K562 (cell line): ENCODE results near the gene TARBP1. TPM values are rescaled to one million over a fixed set of nuclear protein-coding genes. Genes with fewer than 3 reads are reported as not detected.

Experiments
- CCAR2 ChIP-seq: fragments of 200-400 bp; formaldehyde crosslinking; IDR thresholded peaks from 2 replicates; pipeline ENCODE4 v1.6.1; 2017; ENCODE audit warnings: mild to moderate bottlenecking, low read depth, low read length
- DNMT1 ChIP-seq: fragments of 450-650 bp; IDR thresholded peaks from 2 replicates; pipeline ENCODE4 v1.6.1; 2016; ENCODE audit warnings: antibody characterized with exemption, mild to moderate bottlenecking
- GATAD2B ChIP-seq: fragments of 450-650 bp; IDR thresholded peaks from 2 replicates; pipeline ENCODE4 v1.6.1; 2017; ENCODE audit warnings: mild to moderate bottlenecking, borderline replicate concordance
- GTF2A2 ChIP-seq: IDR thresholded peaks from 2 replicates; pipeline ENCODE4 v1.6.1; 2016; ENCODE audit warnings: mild to moderate bottlenecking, missing genetic modification characterization, missing compliant biosample characterization
- GTF2B ChIP-seq: IDR thresholded peaks from 2 replicates; pipeline ENCODE4 v1.6.1; 2011; ENCODE audit not compliant: insufficient read length; ENCODE audit errors: extremely low read depth
- HIVEP1 ChIP-seq: fragments of 250-450 bp; sonication (Bioruptor Pico); IDR thresholded peaks from 2 replicates; pipeline ENCODE4 v1.4.0; 2020; ENCODE audit warnings: mild to moderate bottlenecking
- KAT7 ChIP-seq: sonication (generic); formaldehyde crosslinking; IDR thresholded peaks from 2 replicates; pipeline ENCODE4 v1.8.0; 2022; ENCODE audit warnings: missing genetic modification reagents, mild to moderate bottlenecking, borderline replicate concordance
- OTX1 ChIP-seq: fragments of 450-650 bp; formaldehyde crosslinking; IDR thresholded peaks from 2 replicates; pipeline ENCODE4 v1.4.0; 2022; ENCODE audit warnings: mild to moderate bottlenecking
- PML ChIP-seq: IDR thresholded peaks from 2 replicates; pipeline ENCODE4 v1.6.1; 2012; ENCODE audit warnings: low read length, inconsistent platforms
- POU5F1 ChIP-seq: fragments of 150-350 bp; IDR thresholded peaks from 2 replicates; pipeline ENCODE4 v1.6.1; 2014; ENCODE audit warnings: borderline replicate concordance, low read length, low read depth, mild to moderate bottlenecking; ENCODE audit not compliant: partially characterized antibody
- SIN3B ChIP-seq: fragments of 450-650 bp; IDR thresholded peaks from 2 replicates; pipeline ENCODE4 v1.6.1; 2017; ENCODE audit warnings: low read depth, mild to moderate bottlenecking, moderate library complexity
- SMAD1 ChIP-seq: fragments of 150-350 bp; IDR thresholded peaks from 2 replicates; pipeline ENCODE4 v1.6.1; 2014; ENCODE audit warnings: low read length, low read depth; ENCODE audit not compliant: partially characterized antibody
- TCF3 ChIP-seq: sonication (generic); formaldehyde crosslinking; IDR thresholded peaks from 2 replicates; pipeline ENCODE4 v1.4.0; 2020; ENCODE audit warnings: mild to moderate bottlenecking, missing genetic modification reagents
- YBX1 ChIP-seq: fragments of 450-650 bp; IDR thresholded peaks from 2 replicates; pipeline ENCODE4 v1.7.1; 2016; ENCODE audit warnings: mild to moderate bottlenecking
- ZC3H11A ChIP-seq: IDR thresholded peaks from 2 replicates; pipeline ENCODE4 v1.6.1; 2012; ENCODE audit warnings: low read depth, low read length, improper control_type of control experiment
- ZFX ChIP-seq: sonication (generic); formaldehyde crosslinking; IDR thresholded peaks from 2 replicates; pipeline ENCODE4 v1.8.0; 2022; ENCODE audit warnings: mild to moderate bottlenecking, missing genetic modification reagents, moderate library complexity
- ZNF561 ChIP-seq: fragments of 450-650 bp; formaldehyde crosslinking; conservative IDR thresholded peaks from 2 replicates; pipeline ENCODE4 v1.4.0; 2020; ENCODE audit warnings: mild to moderate bottlenecking, moderate library complexity
- ZNF584 ChIP-seq: fragments of 200-800 bp; sonication (Bioruptor generic); IDR thresholded peaks from 2 replicates; pipeline ENCODE4 v1.6.1; 2016; ENCODE audit warnings: low read depth, mild to moderate bottlenecking, missing genetic modification characterization, missing compliant biosample characterization
- polyA plus RNA-seq, 8 experiments: library from polyadenylated mRNA; depleted of rRNA in 4 of 8; stranded (reverse) in 5 of 8; unstranded in 3 of 8; fragments of >200 nt; fragmentation: Nextera tagmentation in 2 of 8; fragmentation: Illumina TruSeq in 1 of 8; extraction: Ambion mirVana in 2 of 8; extraction: Trizol in 1 of 8; gene quantifications; 2 replicates each; pipeline versions ENCODE4 v1.2.1 to v1.2.3, GENCODE V29; 2011 to 2014; ENCODE audit warnings: inconsistent platforms in 1 of 8, missing spikeins in 1 of 8
- total RNA-seq, 7 experiments: library from RNA; depleted of rRNA in 6 of 7; stranded (reverse); fragments of >200 nt in 6 of 7; fragmentation: Illumina TruSeq in 2 of 7; extraction: Trizol in 2 of 7; gene quantifications; 2 replicates each; pipeline versions ENCODE4 v1.2.1 to v1.2.3, GENCODE V29; 2011 to 2021; ENCODE audit warnings: low replicate concordance in 1 of 7
- TF ChIP-seq, protein P1 (sequence below): fragments of 250-450 bp; sonication (Bioruptor Pico); IDR thresholded peaks from 2 replicates; pipeline ENCODE4 v1.4.0; 2020
- TF ChIP-seq, protein P2 (sequence below): fragments of 450-650 bp; formaldehyde crosslinking; IDR thresholded peaks from 2 replicates; pipeline ENCODE4 v1.4.0; 2022; ENCODE audit warnings: missing genetic modification characterization
- TF ChIP-seq, protein P3 (sequence below): sonication (generic); formaldehyde crosslinking; IDR thresholded peaks from 2 replicates; pipeline ENCODE4 v1.8.0; 2022; ENCODE audit warnings: mild to moderate bottlenecking, missing genetic modification reagents

The TARBP1 gene
- total and polyA plus RNA-seq, 9 of the 15 experiments (the other 6 are each of a cell fraction or from before 2014, with no cell fraction given): 8.8 to 48.0 (median 22.9) TPM

GRCh38 chr1:234490793-234491479, 12.0 kb upstream of the TARBP1 start (continued):
- TF ChIP-seq GTF2B: no peak
- peak; percentile 33 for TF ChIP-seq SMAD1
- TF ChIP-seq, protein P1, sequence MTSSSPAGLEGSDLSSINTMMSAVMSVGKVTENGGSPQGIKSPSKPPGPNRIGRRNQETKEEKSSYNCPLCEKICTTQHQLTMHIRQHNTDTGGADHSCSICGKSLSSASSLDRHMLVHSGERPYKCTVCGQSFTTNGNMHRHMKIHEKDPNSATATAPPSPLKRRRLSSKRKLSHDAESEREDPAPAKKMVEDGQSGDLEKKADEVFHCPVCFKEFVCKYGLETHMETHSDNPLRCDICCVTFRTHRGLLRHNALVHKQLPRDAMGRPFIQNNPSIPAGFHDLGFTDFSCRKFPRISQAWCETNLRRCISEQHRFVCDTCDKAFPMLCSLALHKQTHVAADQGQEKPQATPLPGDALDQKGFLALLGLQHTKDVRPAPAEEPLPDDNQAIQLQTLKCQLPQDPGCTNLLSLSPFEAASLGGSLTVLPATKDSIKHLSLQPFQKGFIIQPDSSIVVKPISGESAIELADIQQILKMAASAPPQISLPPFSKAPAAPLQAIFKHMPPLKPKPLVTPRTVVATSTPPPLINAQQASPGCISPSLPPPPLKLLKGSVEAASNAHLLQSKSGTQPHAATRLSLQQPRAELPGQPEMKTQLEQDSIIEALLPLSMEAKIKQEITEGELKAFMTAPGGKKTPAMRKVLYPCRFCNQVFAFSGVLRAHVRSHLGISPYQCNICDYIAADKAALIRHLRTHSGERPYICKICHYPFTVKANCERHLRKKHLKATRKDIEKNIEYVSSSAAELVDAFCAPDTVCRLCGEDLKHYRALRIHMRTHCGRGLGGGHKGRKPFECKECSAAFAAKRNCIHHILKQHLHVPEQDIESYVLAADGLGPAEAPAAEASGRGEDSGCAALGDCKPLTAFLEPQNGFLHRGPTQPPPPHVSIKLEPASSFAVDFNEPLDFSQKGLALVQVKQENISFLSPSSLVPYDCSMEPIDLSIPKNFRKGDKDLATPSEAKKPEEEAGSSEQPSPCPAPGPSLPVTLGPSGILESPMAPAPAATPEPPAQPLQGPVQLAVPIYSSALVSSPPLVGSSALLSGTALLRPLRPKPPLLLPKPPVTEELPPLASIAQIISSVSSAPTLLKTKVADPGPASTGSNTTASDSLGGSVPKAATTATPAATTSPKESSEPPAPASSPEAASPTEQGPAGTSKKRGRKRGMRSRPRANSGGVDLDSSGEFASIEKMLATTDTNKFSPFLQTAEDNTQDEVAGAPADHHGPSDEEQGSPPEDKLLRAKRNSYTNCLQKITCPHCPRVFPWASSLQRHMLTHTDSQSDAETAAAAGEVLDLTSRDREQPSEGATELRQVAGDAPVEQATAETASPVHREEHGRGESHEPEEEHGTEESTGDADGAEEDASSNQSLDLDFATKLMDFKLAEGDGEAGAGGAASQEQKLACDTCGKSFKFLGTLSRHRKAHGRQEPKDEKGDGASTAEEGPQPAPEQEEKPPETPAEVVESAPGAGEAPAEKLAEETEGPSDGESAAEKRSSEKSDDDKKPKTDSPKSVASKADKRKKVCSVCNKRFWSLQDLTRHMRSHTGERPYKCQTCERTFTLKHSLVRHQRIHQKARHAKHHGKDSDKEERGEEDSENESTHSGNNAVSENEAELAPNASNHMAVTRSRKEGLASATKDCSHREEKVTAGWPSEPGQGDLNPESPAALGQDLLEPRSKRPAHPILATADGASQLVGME (CRISPR knock-in tag): peak; percentile 98
- peak; percentile 89 for TF ChIP-seq GATAD2B
- TF ChIP-seq GTF2A2 (tag): no peak
- TF ChIP-seq, protein P2, sequence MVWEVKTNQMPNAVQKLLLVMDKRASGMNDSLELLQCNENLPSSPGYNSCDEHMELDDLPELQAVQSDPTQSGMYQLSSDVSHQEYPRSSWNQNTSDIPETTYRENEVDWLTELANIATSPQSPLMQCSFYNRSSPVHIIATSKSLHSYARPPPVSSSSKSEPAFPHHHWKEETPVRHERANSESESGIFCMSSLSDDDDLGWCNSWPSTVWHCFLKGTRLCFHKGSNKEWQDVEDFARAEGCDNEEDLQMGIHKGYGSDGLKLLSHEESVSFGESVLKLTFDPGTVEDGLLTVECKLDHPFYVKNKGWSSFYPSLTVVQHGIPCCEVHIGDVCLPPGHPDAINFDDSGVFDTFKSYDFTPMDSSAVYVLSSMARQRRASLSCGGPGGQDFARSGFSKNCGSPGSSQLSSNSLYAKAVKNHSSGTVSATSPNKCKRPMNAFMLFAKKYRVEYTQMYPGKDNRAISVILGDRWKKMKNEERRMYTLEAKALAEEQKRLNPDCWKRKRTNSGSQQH (CRISPR knock-in tag): peak; percentile 97
- TF ChIP-seq KAT7: no peak
- TF ChIP-seq ZC3H11A: no peak
- no peak for TF ChIP-seq POU5F1
- no peak for TF ChIP-seq ZNF584 (CRISPR knock-in tag)
- 0 out of 2 replicates have a peak, but pooled peaks have one; percentile 56 for TF ChIP-seq YBX1
- TF ChIP-seq SIN3B: no peak
- no peak for TF ChIP-seq ZFX
- no peak for TF ChIP-seq CCAR2
- peak; percentile 58; the same call in 1 of the 2 replicates for TF ChIP-seq DNMT1
- TF ChIP-seq HIVEP1 (CRISPR knock-in tag): peak; percentile 76; the same call in 1 of the 2 replicates
- TF ChIP-seq OTX1 (CRISPR knock-in tag): peak; percentile 100
- peak; percentile 61; the same call in 1 of the 2 replicates for TF ChIP-seq PML
- TF ChIP-seq, protein P3, sequence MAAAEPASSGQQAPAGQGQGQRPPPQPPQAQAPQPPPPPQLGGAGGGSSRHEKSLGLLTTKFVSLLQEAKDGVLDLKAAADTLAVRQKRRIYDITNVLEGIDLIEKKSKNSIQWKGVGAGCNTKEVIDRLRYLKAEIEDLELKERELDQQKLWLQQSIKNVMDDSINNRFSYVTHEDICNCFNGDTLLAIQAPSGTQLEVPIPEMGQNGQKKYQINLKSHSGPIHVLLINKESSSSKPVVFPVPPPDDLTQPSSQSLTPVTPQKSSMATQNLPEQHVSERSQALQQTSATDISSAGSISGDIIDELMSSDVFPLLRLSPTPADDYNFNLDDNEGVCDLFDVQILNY (CRISPR knock-in tag): no peak
- peak; percentile 82 for TF ChIP-seq TCF3 (CRISPR knock-in tag)
- no peak for TF ChIP-seq ZNF561
